Lower leg skin (tissue), 4 donors: Measurements from ENCODE around the gene DENND2C. TPM values are rescaled to one million over a fixed set of nuclear protein-coding genes. Genes with fewer than 3 reads are reported as not detected.

ENCODE experiments used
- DNase-seq, 2 donors: peaks; one replicate each; pipeline ENCODE4 v3.0.0-alpha.2; 2019; ENCODE audit warnings: low spot score in 2 of 2
- H3K4me3 ChIP-seq: fragments of 200-600 bp; sonication (generic); 2 replicates; pipeline ENCODE4 v1.5.1; 2017; ENCODE audit warnings: mild to moderate bottlenecking, low read depth; ENCODE audit not compliant: poor library complexity, severe bottlenecking
- CTCF ChIP-seq, 3 donors: fragments of 450-650 bp; IDR thresholded peaks; one replicate each; pipeline ENCODE4 v1.5.1; 2016; ENCODE audit warnings: antibody characterized with exemption in 3 of 3, mild to moderate bottlenecking in 3 of 3, moderate library complexity in 2 of 3
- POLR2A ChIP-seq, 2 donors: fragments of 450-650 bp; IDR thresholded peaks; one replicate each; pipeline ENCODE4 v1.6.1; 2016 to 2017; ENCODE audit warnings: antibody characterized with exemption in 2 of 2, mild to moderate bottlenecking in 1 of 2, moderate library complexity in 1 of 2
- WGBS, 2 donors: methylation state at CpG; one replicate each; pipeline ENCODE4 v1.1.5; 2018; 5-methylcytosine and 5-hydroxymethylcytosine counted together
- intact Hi-C: fragments of 100-400 bp; cut with DNase I; formaldehyde crosslinking; loops from one replicate; pipeline ENCODE4 v1.15.0; 2023; ENCODE audit warnings: low total_unique reads
- total RNA-seq, 4 donors: library from RNA; depleted of rRNA; stranded (reverse); fragments of >200 nt; gene quantifications; one replicate each; pipeline ENCODE4 v1.1.0, GENCODE V29; 2016

The DENND2C gene
- total RNA-seq, 4 donors from 2014 or later, result 43.0 to 61.2 (median 52.5) TPM

- no peak overlapping the region for H3K4me3 ChIP-seq
- WGBS, 2 donors, result 93 to 95% methylated on average over 3 of the region's 3 CpGs
- intact Hi-C loops, result no loop called here
Observed at GRCh38 chr1:114594046-114594445, 75.8 kb downstream of the DENND2C start.

GRCh38 chr1:114589122-114589521, 80.7 kb downstream of the DENND2C start:
- TF ChIP-seq CTCF (IDR thresholded peaks at IDR 0.05) (no peak), POLR2A (IDR thresholded peaks at IDR 0.05) (no peak)
- 91 to 95% methylated on average over 3 of the region's 3 CpGs for WGBS, 2 donors
- intact Hi-C loops, result no loop called here
- no peak for DNase-seq
- H3K4me3 ChIP-seq, result no peak overlapping the region

More at GRCh38 chr1:114594046-114594445, 75.8 kb downstream of the DENND2C start:
- DNase-seq, result no peak
- TF ChIP-seq POLR2A (IDR thresholded peaks at IDR 0.05) (no peak), CTCF (IDR thresholded peaks at IDR 0.05) (no peak)

- DNase-seq, result no peak
- intact Hi-C loops, result no loop called here
- 79 to 86% methylated on average over 2 of the region's 2 CpGs for WGBS, 2 donors
- H3K4me3 ChIP-seq, result no peak overlapping the region
- TF ChIP-seq POLR2A (IDR thresholded peaks at IDR 0.05) (no peak), CTCF (IDR thresholded peaks at IDR 0.05) (no peak)
Observed at GRCh38 chr1:114588196-114588689, 81.6 kb downstream of the DENND2C start.

GRCh38 chr1:114587203-114587991, 82.5 kb downstream of the DENND2C start:
- DNase-seq, result no peak
- H3K4me3 ChIP-seq, result no peak overlapping the region
- WGBS, 2 donors, result 94 to 95% methylated on average over 16 of the region's 16 CpGs
- intact Hi-C loops, result no loop called here
- no peak for TF ChIP-seq POLR2A (IDR thresholded peaks at IDR 0.05)
- no peak for TF ChIP-seq CTCF (IDR thresholded peaks at IDR 0.05)

- H3K4me3 ChIP-seq, result no peak overlapping the region
- TF ChIP-seq CTCF (IDR thresholded peaks at IDR 0.05) (no peak), POLR2A (IDR thresholded peaks at IDR 0.05) (no peak)
- intact Hi-C loops, result no loop called here
- no peak for DNase-seq
- 86 to 95% methylated on average over 5 of the region's 5 CpGs for WGBS, 2 donors
Observed at GRCh38 chr1:114586513-114587047, 83.3 kb downstream of the DENND2C start.
